Forelimb muscle (tissue), 1 donor: ENCODE measurements around the gene CACNA1D. TPM values are rescaled to one million over a fixed set of nuclear protein-coding genes. Genes with fewer than 3 reads are reported as not detected.

ENCODE experiments used
- DNase-seq: peaks from one replicate; pipeline ENCODE4 v3.0.0-alpha.2; 2013; ENCODE audit warnings: low read depth
- polyA plus RNA-seq: library from polyadenylated mRNA; unstranded; fragments of 120-200 nt; gene quantifications from one replicate; pipeline ENCODE4 v1.2.1, GENCODE V29; 2013; ENCODE audit not compliant: insufficient read length

The CACNA1D gene
- polyA plus RNA-seq, 1 donor = 1.4 TPM

GRCh38 chr3:53691349-53691748 lies 196.9 kb downstream of the CACNA1D start:
- no peak for DNase-seq

- no peak for DNase-seq
Measured at GRCh38 chr3:53691885-53692284, 197.5 kb downstream of the CACNA1D start.

- DNase-seq = no peak
Measured at GRCh38 chr3:53693451-53693850, 199.0 kb downstream of the CACNA1D start.

- DNase-seq = no peak
Measured at GRCh38 chr3:53694046-53694445, 199.6 kb downstream of the CACNA1D start.

- DNase-seq = no peak
Measured at GRCh38 chr3:53694666-53695323, 200.4 kb downstream of the CACNA1D start.

GRCh38 chr3:53695324-53695690 lies 200.9 kb downstream of the CACNA1D start:
- no peak for DNase-seq

- no peak for DNase-seq
Measured at GRCh38 chr3:53696401-53697172, 202.2 kb downstream of the CACNA1D start.

- no peak for DNase-seq
Measured at GRCh38 chr3:53700441-53700840, 206.0 kb downstream of the CACNA1D start.

- DNase-seq = no peak
Measured at GRCh38 chr3:53702776-53703530, 208.5 kb downstream of the CACNA1D start.

GRCh38 chr3:53703630-53704362 lies 209.4 kb downstream of the CACNA1D start:
- no peak for DNase-seq

- DNase-seq = no peak
Measured at GRCh38 chr3:53704363-53704725, 209.9 kb downstream of the CACNA1D start.

- DNase-seq = no peak
Measured at GRCh38 chr3:53705024-53705745, 210.8 kb downstream of the CACNA1D start.

GRCh38 chr3:53705774-53706173 lies 211.4 kb downstream of the CACNA1D start:
- DNase-seq = no peak

GRCh38 chr3:53707222-53707621 lies 212.8 kb downstream of the CACNA1D start:
- no peak for DNase-seq

GRCh38 chr3:53708001-53708621 lies 213.7 kb downstream of the CACNA1D start:
- DNase-seq = no peak

GRCh38 chr3:53709256-53709655 lies 214.8 kb downstream of the CACNA1D start:
- no peak for DNase-seq

GRCh38 chr3:53709860-53710674 lies 215.7 kb downstream of the CACNA1D start:
- DNase-seq = peak; percentile 14

- DNase-seq = no peak
Measured at GRCh38 chr3:53711387-53711786, 217.0 kb downstream of the CACNA1D start.

- no peak for DNase-seq
Measured at GRCh38 chr3:53712817-53713388, 218.5 kb downstream of the CACNA1D start.

GRCh38 chr3:53713626-53714025 lies 219.2 kb downstream of the CACNA1D start:
- no peak for DNase-seq
